Spleen (tissue), 7 donors: ENCODE data around the gene MREG.

Experiments used
- CTCF ChIP-seq, 11 experiments: fragments of 200-600 bp in 7 of 11; fragments of 450-650 bp in 4 of 11; sonication (generic) in 4 of 11; IDR thresholded peaks in 8 of 11; conservative IDR thresholded peaks in 3 of 11; 1 replicate in 7 of 11; 2 replicates in 4 of 11; pipeline versions ENCODE4 v1.4.0 to v1.8.0; 2016 to 2021; ENCODE audit warnings: antibody characterized with exemption in 11 of 11, inconsistent platforms in 4 of 11, mild to moderate bottlenecking in 1 of 11
- POLR2A ChIP-seq, 3 donors: fragments of 450-650 bp; IDR thresholded peaks; one replicate each; pipeline ENCODE4 v1.5.1; 2017; ENCODE audit warnings: antibody characterized with exemption in 3 of 3, mild to moderate bottlenecking in 1 of 3
- donor health status: DM: no; HTN: no; CAD: no; lungs with moderate emphysema.
- donor health status: DM: no; HTN: no; CAD: no.
- donor health status: DM: no; HTN: no; CAD: no.

GRCh38 chr2:216008387-216008786 lies 5.0 kb downstream of the MREG start:
- TF ChIP-seq CTCF (IDR thresholded peaks at IDR 0.05 in 8 of 11, conservative IDR thresholded peaks at IDR 0.05 in 3 of 11) (no peak), POLR2A (IDR thresholded peaks at IDR 0.05) (no peak)
